Hair follicular keratinocyte (primary cell): ENCODE results near the gene SLC16A4. TPM values are rescaled to one million over a fixed set of nuclear protein-coding genes. Genes with fewer than 3 reads are reported as not detected.

Source experiments
- total RNA-seq: library from RNA; depleted of rRNA; stranded (reverse); fragments of >200 nt; gene quantifications from 2 replicates; pipeline ENCODE4 v1.2.3, GENCODE V29; 2015

SLC16A4 gene
- total RNA-seq: 0.95 and 1.2 TPM in 2 replicates

GRCh38 chr1:110390692-110391245, at the start of gene SLC16A4:
TSS of gene SLC16A4 (minus strand) at chr1:110391026. CDS start at chr1:110389323, 1,703 bp downstream.

GRCh38 chr1:110407260-110408210, 16.7 kb upstream of the SLC16A4 start, which contains the start of gene LAMTOR5:
TSS of gene LAMTOR5 (minus strand) at chr1:110407694. CDS start at chr1:110407620, 74 bp downstream.

DNA sequence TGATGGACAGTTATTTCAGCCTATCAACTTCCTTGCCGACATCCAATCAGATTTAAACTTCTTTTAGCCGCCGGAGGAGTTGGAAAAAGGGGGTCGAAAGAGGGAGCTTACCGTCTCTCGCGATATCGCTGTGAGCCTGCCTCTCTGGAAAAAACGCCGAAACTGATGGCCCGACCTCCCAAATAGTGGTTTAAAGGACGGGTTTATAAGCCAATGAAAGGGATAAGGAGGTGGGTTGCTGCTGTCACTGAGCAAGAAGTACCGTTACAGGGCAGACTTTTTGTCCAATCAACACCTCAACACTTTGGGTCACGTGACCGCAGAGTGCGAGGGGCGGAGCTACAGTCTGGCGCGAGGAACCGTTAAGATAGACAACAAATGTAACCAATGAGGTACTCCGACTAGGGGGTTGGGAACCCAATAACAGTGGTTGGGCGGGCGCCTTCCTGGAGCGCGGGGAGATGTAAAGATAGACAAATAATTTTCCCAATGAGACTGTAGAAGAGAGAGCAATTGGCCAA, 51.9 kb downstream of the SLC16A4 start, which contains the start of gene RBM15:
Gene RBM15, plus strand, starts transcription at position 492 of the 521 bp plus-strand sequence. Its CDS starts 29 bp downstream, at position 521.

Other genes starting within 250 kb of the SLC16A4 start
- not detected in 2 replicates for gene SLC6A17, start 240.5 kb downstream of the SLC16A4 start, total RNA-seq
- 4.4 and 5.3 TPM in 2 replicates for gene KCNC4, start 180.7 kb downstream of the SLC16A4 start, total RNA-seq
- 14.1 and 18.3 TPM in 2 replicates for gene RBM15, start 51.6 kb downstream of the SLC16A4 start, total RNA-seq
- 109 and 129 TPM in 2 replicates for gene LAMTOR5, start 16.7 kb upstream of the SLC16A4 start, total RNA-seq
- not detected in 2 replicates for gene PROK1, start 60.1 kb upstream of the SLC16A4 start, total RNA-seq
- gene KCNA10, start 128.1 kb upstream of the SLC16A4 start, total RNA-seq: not detected in 2 replicates
- not detected in 2 replicates for gene KCNA2, start 215.3 kb upstream of the SLC16A4 start, total RNA-seq